ENCODE data around the gene PIK3R1. TPM values are rescaled to one million over a fixed set of nuclear protein-coding genes. Genes with fewer than 3 reads are reported as not detected.

The PIK3R1 gene
- total RNA-seq (68.7 TPM), polyA plus RNA-seq (ENCODE audit: insufficient read depth in 1 of 8, insufficient read length in 8 of 8, low replicate concordance in 1 of 8) (10 to 100 TPM; 44.2 to 68.7 (median 54.3) TPM)
- long read RNA-seq, donor 1, full-length matches to known transcripts, result 6 of 17 reads
- long read RNA-seq, donor 1, partial matches to known transcripts, result 11 of 17 reads
- long read RNA-seq, donor 1, other reads (novel, unspliced or antisense), result 0 of 17 reads
- long read RNA-seq, donor 2, full-length matches to known transcripts, result 1 of 1 reads
- long read RNA-seq, donor 2, partial matches to known transcripts, result 0 of 1 reads
- long read RNA-seq, donor 2, other reads (novel, unspliced or antisense), result 0 of 1 reads
- long read RNA-seq, donor 3, full-length matches to known transcripts, result 12 of 42 reads
- long read RNA-seq, donor 3, partial matches to known transcripts, result 30 of 42 reads
- long read RNA-seq, donor 3, other reads (novel, unspliced or antisense), result 0 of 42 reads
- long read RNA-seq, donor 4, full-length matches to known transcripts, result 3 of 14 reads
- long read RNA-seq, donor 4, partial matches to known transcripts, result 11 of 14 reads
- long read RNA-seq, donor 4, other reads (novel, unspliced or antisense), result 0 of 14 reads
- long read RNA-seq, donor 5, full-length matches to known transcripts, result 16 of 109 reads
- long read RNA-seq, donor 5, partial matches to known transcripts, result 93 of 109 reads
- long read RNA-seq, donor 5, other reads (novel, unspliced or antisense), result 0 of 109 reads
- long read RNA-seq, donor 6, full-length matches to known transcripts, result 12 of 28 reads
- long read RNA-seq, donor 6, partial matches to known transcripts, result 16 of 28 reads
- long read RNA-seq, donor 6, other reads (novel, unspliced or antisense), result 0 of 28 reads
- long read RNA-seq, donor 7, full-length matches to known transcripts, result 4 of 44 reads
- long read RNA-seq, donor 7, partial matches to known transcripts, result 40 of 44 reads
- long read RNA-seq, donor 7, other reads (novel, unspliced or antisense), result 0 of 44 reads
- long read RNA-seq, donor 8, full-length matches to known transcripts, result 5 of 12 reads
- long read RNA-seq, donor 8, partial matches to known transcripts, result 7 of 12 reads
- long read RNA-seq, donor 8, other reads (novel, unspliced or antisense), result 0 of 12 reads
- long read RNA-seq, donor 9, full-length matches to known transcripts, result 7 of 37 reads
- long read RNA-seq, donor 9, partial matches to known transcripts, result 30 of 37 reads
- long read RNA-seq, donor 9, other reads (novel, unspliced or antisense), result 0 of 37 reads
- long read RNA-seq, donor 10, full-length matches to known transcripts, result 8 of 37 reads
- long read RNA-seq, donor 10, partial matches to known transcripts, result 29 of 37 reads
- long read RNA-seq, donor 10, other reads (novel, unspliced or antisense), result 0 of 37 reads
- long read RNA-seq, donor 11, full-length matches to known transcripts, result 10 of 44 reads
- long read RNA-seq, donor 11, partial matches to known transcripts, result 34 of 44 reads
- long read RNA-seq, donor 11, other reads (novel, unspliced or antisense), result 0 of 44 reads

- peak within 1 kb of the TSS; percentile 91 for H3K4me3 ChIP-seq (ENCODE audit: low read length)
- peaks cover 2% of the 10 kb centered on the region for H3K36me3 ChIP-seq (ENCODE audit: control insufficient read depth, insufficient read depth, low read length)
- DNase-seq, result peak; percentile 99
- WGBS (ENCODE audit: insufficient coverage), result under 1% methylated on average over 73 of the region's 78 CpGs
- no peaks in the 10 kb centered on the region for H3K27me3 ChIP-seq (ENCODE audit: control insufficient read depth, insufficient read depth, low read length)
- no peaks in the 10 kb centered on the region for H3K4me1 ChIP-seq (ENCODE audit: control insufficient read depth, insufficient read depth, low read length)
- peaks cover 6% of the 10 kb centered on the region for H3K9me3 ChIP-seq (replicated peaks; ENCODE audit: control insufficient read depth, low read depth, low read length)
- peak within 1 kb of the TSS; percentile 99 for H3K27ac ChIP-seq (ENCODE audit: low read length)
These were observed at the start of gene PIK3R1 for GRCh38 chr5:68215208-68215897. TSS of gene PIK3R1 (plus strand) at chr5:68215756. CDS start at chr5:68226676, 10,920 bp downstream.

GRCh38 chr5:68167195-68167651 lies 48.3 kb upstream of the PIK3R1 start:
- no peak overlapping the region for H3K27ac ChIP-seq (ENCODE audit: low read length)
- DNase-seq, result no peak
- H3K27me3 ChIP-seq (ENCODE audit: control insufficient read depth, insufficient read depth, low read length), result no peaks in the 10 kb centered on the region
- H3K36me3 ChIP-seq (ENCODE audit: control insufficient read depth, insufficient read depth, low read length), result no peaks in the 10 kb centered on the region
- no peaks in the 10 kb centered on the region for H3K9me3 ChIP-seq (replicated peaks; ENCODE audit: control insufficient read depth, low read depth, low read length)
- H3K4me1 ChIP-seq (ENCODE audit: control insufficient read depth, insufficient read depth, low read length), result peaks cover 5% of the 10 kb centered on the region
- 89% methylated on average over 3 of the region's 4 CpGs for WGBS (ENCODE audit: insufficient coverage)
- no peak overlapping the region for H3K4me3 ChIP-seq (ENCODE audit: low read length)

- Histone ChIP-seq H3K27ac (ENCODE audit: low read length) (no peak overlapping the region), H3K4me3 (ENCODE audit: low read length) (no peak overlapping the region), H3K9me3 (replicated peaks; ENCODE audit: control insufficient read depth, low read depth, low read length) (no peaks in the 10 kb centered on the region), H3K4me1 (ENCODE audit: control insufficient read depth, insufficient read depth, low read length) (peaks cover 5% of the 10 kb centered on the region), H3K36me3 (ENCODE audit: control insufficient read depth, insufficient read depth, low read length) (no peaks in the 10 kb centered on the region), H3K27me3 (ENCODE audit: control insufficient read depth, insufficient read depth, low read length) (no peaks in the 10 kb centered on the region)
- peak; percentile 84 for DNase-seq
- WGBS (ENCODE audit: insufficient coverage), result no CpG with 5 or more reads among the region's 1 CpG
These were observed 45.7 kb upstream of the PIK3R1 start for GRCh38 chr5:68169903-68170302.

GRCh38 chr5:68170826-68171558 lies 44.6 kb upstream of the PIK3R1 start:
- DNase-seq, result peak; percentile 82
- Histone ChIP-seq H3K4me1 (ENCODE audit: control insufficient read depth, insufficient read depth, low read length) (peaks cover 5% of the 10 kb centered on the region), H3K9me3 (replicated peaks; ENCODE audit: control insufficient read depth, low read depth, low read length) (no peaks in the 10 kb centered on the region), H3K36me3 (ENCODE audit: control insufficient read depth, insufficient read depth, low read length) (no peaks in the 10 kb centered on the region), H3K27me3 (ENCODE audit: control insufficient read depth, insufficient read depth, low read length) (no peaks in the 10 kb centered on the region), H3K4me3 (ENCODE audit: low read length) (no peak overlapping the region), H3K27ac (ENCODE audit: low read length) (no peak overlapping the region)
- WGBS (ENCODE audit: insufficient coverage), result 16% methylated on average over 6 of the region's 10 CpGs

- H3K4me1 ChIP-seq (ENCODE audit: control insufficient read depth, insufficient read depth, low read length), result peaks cover 5% of the 10 kb centered on the region
- DNase-seq, result no peak
- no peak overlapping the region for H3K27ac ChIP-seq (ENCODE audit: low read length)
- 36% methylated on average over 1 of the region's 2 CpGs for WGBS (ENCODE audit: insufficient coverage)
- no peaks in the 10 kb centered on the region for H3K27me3 ChIP-seq (ENCODE audit: control insufficient read depth, insufficient read depth, low read length)
- no peak overlapping the region for H3K4me3 ChIP-seq (ENCODE audit: low read length)
- no peaks in the 10 kb centered on the region for H3K36me3 ChIP-seq (ENCODE audit: control insufficient read depth, insufficient read depth, low read length)
- no peaks in the 10 kb centered on the region for H3K9me3 ChIP-seq (replicated peaks; ENCODE audit: control insufficient read depth, low read depth, low read length)
These were observed 43.2 kb upstream of the PIK3R1 start for GRCh38 chr5:68172314-68172713.

- Histone ChIP-seq H3K4me1 (ENCODE audit: control insufficient read depth, insufficient read depth, low read length) (peaks cover 5% of the 10 kb centered on the region), H3K27me3 (ENCODE audit: control insufficient read depth, insufficient read depth, low read length) (no peaks in the 10 kb centered on the region), H3K4me3 (ENCODE audit: low read length) (no peak overlapping the region), H3K27ac (ENCODE audit: low read length) (no peak overlapping the region), H3K36me3 (ENCODE audit: control insufficient read depth, insufficient read depth, low read length) (no peaks in the 10 kb centered on the region), H3K9me3 (replicated peaks; ENCODE audit: control insufficient read depth, low read depth, low read length) (no peaks in the 10 kb centered on the region)
- no peak for DNase-seq
- WGBS (ENCODE audit: insufficient coverage), result no CpG with 5 or more reads among the region's 3 CpGs
These were observed 42.5 kb upstream of the PIK3R1 start for GRCh38 chr5:68173007-68173406.

GRCh38 chr5:68176253-68176652 lies 39.3 kb upstream of the PIK3R1 start:
- Histone ChIP-seq H3K27ac (ENCODE audit: low read length) (no peak overlapping the region), H3K4me1 (ENCODE audit: control insufficient read depth, insufficient read depth, low read length) (peaks cover 1% of the 10 kb centered on the region), H3K36me3 (ENCODE audit: control insufficient read depth, insufficient read depth, low read length) (no peaks in the 10 kb centered on the region), H3K9me3 (replicated peaks; ENCODE audit: control insufficient read depth, low read depth, low read length) (no peaks in the 10 kb centered on the region), H3K4me3 (ENCODE audit: low read length) (no peak overlapping the region), H3K27me3 (ENCODE audit: control insufficient read depth, insufficient read depth, low read length) (no peaks in the 10 kb centered on the region)
- DNase-seq, result no peak
- WGBS (ENCODE audit: insufficient coverage), result 90% methylated on average over 3 of the region's 6 CpGs

- Histone ChIP-seq H3K4me1 (ENCODE audit: control insufficient read depth, insufficient read depth, low read length) (no peaks in the 10 kb centered on the region), H3K27ac (ENCODE audit: low read length) (no peak overlapping the region), H3K9me3 (replicated peaks; ENCODE audit: control insufficient read depth, low read depth, low read length) (no peaks in the 10 kb centered on the region), H3K27me3 (ENCODE audit: control insufficient read depth, insufficient read depth, low read length) (no peaks in the 10 kb centered on the region), H3K4me3 (ENCODE audit: low read length) (no peak overlapping the region), H3K36me3 (ENCODE audit: control insufficient read depth, insufficient read depth, low read length) (no peaks in the 10 kb centered on the region)
- no peak for DNase-seq
- WGBS (ENCODE audit: insufficient coverage), result 91% methylated on average over 3 of the region's 7 CpGs
These were observed 38.6 kb upstream of the PIK3R1 start for GRCh38 chr5:68176802-68177479.

Data from muscle of leg (tissue), 16 donors.